Endometrial microvascular endothelial cells (primary cell): ENCODE results near the gene LINGO3. TPM values are rescaled to one million over a fixed set of nuclear protein-coding genes. Genes with fewer than 3 reads are reported as not detected.

ENCODE experiments used
- in situ Hi-C: cut with HindIII; loops from 2 replicates; pipeline ENCODE4 v1.10.0; 2017; ENCODE audit warnings: low sequenced_read_pairs, low pct_unique_long_range_greater_than_20kb; ENCODE audit errors: inconsistent ontology term
- total RNA-seq: library from RNA; depleted of rRNA; stranded (reverse); fragments of >200 nt; gene quantifications from one replicate; pipeline ENCODE4 v1.2.3, GENCODE V29; 2015; ENCODE audit errors: inconsistent ontology term

Gene LINGO3
- total RNA-seq, 1 donor from 2014 or later = not detected

GRCh38 chr19:2340496-2341243 is 32.7 kb upstream of the LINGO3 start:
- in situ Hi-C loops = no loop called here

- in situ Hi-C loops = no loop called here
These were observed 31.8 kb upstream of the LINGO3 start for GRCh38 chr19:2339644-2340310.

- in situ Hi-C loops = no loop called here
These were observed 31.0 kb upstream of the LINGO3 start for GRCh38 chr19:2338751-2339643.

GRCh38 chr19:2338055-2338615 is 30.2 kb upstream of the LINGO3 start:
- in situ Hi-C loops = no loop called here

- in situ Hi-C loops = no loop called here
These were observed 29.4 kb upstream of the LINGO3 start for GRCh38 chr19:2337329-2337707.

GRCh38 chr19:2336528-2337328 is 28.8 kb upstream of the LINGO3 start:
- in situ Hi-C loops = no loop called here

- in situ Hi-C loops = no loop called here
These were observed 27.9 kb upstream of the LINGO3 start for GRCh38 chr19:2335848-2336247.

- in situ Hi-C loops = no loop called here
These were observed 27.3 kb upstream of the LINGO3 start for GRCh38 chr19:2334986-2335846.

GRCh38 chr19:2334426-2334825 is 26.5 kb upstream of the LINGO3 start:
- in situ Hi-C loops = no loop called here

GRCh38 chr19:2333807-2334211 is 25.9 kb upstream of the LINGO3 start:
- in situ Hi-C loops = no loop called here

GRCh38 chr19:2333027-2333806 is 25.3 kb upstream of the LINGO3 start:
- in situ Hi-C loops = no loop called here

GRCh38 chr19:2332341-2333026 is 24.5 kb upstream of the LINGO3 start:
- in situ Hi-C loops = no loop called here

GRCh38 chr19:2331601-2332246 is 23.8 kb upstream of the LINGO3 start:
- in situ Hi-C loops = no loop called here

GRCh38 chr19:2330632-2331284 is 22.8 kb upstream of the LINGO3 start:
- in situ Hi-C loops = no loop called here

GRCh38 chr19:2330255-2330631 is 22.3 kb upstream of the LINGO3 start:
- in situ Hi-C loops = no loop called here

GRCh38 chr19:2329501-2329916 is 21.6 kb upstream of the LINGO3 start:
- in situ Hi-C loops = no loop called here
